Measurements from ENCODE around the gene ATXN7L3.

DNA sequence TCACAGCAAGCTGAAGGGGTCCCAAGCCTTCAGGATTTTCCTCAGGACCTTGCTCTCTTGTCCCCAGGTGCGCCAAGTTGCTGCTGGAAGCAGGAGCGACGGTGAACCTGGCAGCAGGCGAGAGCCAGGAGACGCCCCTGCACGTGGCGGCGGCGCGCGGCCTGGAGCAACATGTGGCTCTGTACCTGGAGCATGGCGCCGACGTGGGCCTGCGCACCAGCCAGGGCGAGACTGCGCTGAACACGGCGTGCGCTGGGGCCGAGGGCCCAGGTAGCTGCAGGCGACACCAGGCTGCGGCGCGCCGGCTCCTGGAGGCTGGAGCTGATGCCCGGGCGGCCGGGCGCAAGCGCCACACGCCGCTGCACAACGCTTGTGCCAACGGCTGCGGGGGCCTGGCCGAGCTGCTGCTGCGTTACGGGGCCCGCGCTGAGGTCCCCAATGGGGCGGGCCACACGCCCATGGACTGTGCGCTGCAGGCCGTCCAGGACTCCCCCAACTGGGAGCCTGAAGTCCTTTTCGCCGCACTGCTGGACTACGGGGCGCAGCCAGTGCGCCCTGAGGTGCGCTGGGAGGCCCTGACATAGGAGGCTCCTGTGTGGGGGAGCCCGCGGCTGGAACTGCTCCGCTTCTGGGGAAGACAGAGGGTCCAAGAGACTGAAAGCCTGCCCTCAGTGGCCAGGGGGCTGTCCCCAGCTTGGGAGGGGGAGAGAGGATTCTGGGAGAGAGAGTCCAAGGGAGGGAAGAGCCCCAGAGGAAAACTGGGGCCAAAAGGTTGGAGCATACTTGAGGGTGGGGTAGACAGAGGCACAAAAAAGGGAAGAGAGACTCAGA lies 22.8 kb downstream of the ATXN7L3 start:
- TF ChIP-seq, protein P1, sequence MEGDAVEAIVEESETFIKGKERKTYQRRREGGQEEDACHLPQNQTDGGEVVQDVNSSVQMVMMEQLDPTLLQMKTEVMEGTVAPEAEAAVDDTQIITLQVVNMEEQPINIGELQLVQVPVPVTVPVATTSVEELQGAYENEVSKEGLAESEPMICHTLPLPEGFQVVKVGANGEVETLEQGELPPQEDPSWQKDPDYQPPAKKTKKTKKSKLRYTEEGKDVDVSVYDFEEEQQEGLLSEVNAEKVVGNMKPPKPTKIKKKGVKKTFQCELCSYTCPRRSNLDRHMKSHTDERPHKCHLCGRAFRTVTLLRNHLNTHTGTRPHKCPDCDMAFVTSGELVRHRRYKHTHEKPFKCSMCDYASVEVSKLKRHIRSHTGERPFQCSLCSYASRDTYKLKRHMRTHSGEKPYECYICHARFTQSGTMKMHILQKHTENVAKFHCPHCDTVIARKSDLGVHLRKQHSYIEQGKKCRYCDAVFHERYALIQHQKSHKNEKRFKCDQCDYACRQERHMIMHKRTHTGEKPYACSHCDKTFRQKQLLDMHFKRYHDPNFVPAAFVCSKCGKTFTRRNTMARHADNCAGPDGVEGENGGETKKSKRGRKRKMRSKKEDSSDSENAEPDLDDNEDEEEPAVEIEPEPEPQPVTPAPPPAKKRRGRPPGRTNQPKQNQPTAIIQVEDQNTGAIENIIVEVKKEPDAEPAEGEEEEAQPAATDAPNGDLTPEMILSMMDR (conservative IDR thresholded peaks at IDR 0.05; ENCODE audit: low read depth, low read length): no peak
- no peak for TF ChIP-seq EZH2 (IDR thresholded peaks at IDR 0.05; ENCODE audit: borderline replicate concordance, low read depth, low read length, poor library complexity, severe bottlenecking)
